T-helper 2 cell treated with Interferon-gamma antibody and Interleukin-4, amounts not matched to agents 5 μg/mL and 100 μg/mL, for 36 hours (primary cell): ENCODE results near the gene MOB2.

Source experiments
- DNase-seq: peaks from one replicate; pipeline ENCODE4 v3.0.0; 2021; ENCODE audit warnings: low spot score
- H3K27ac Mint-ChIP-seq: one replicate; pipeline ENCODE4 v1.8.0; 2021; ENCODE audit warnings: mild to moderate bottlenecking, mixed read lengths
- H3K27me3 Mint-ChIP-seq: one replicate; pipeline ENCODE4 v1.8.0; 2021; ENCODE audit warnings: low read depth, mixed read lengths
- H3K36me3 Mint-ChIP-seq: one replicate; pipeline ENCODE4 v1.8.0; 2021; ENCODE audit warnings: low read depth, mixed read lengths
- H3K4me1 Mint-ChIP-seq: one replicate; pipeline ENCODE4 v1.8.0; 2021; ENCODE audit warnings: low read depth, mixed read lengths
- H3K4me3 Mint-ChIP-seq: one replicate; pipeline ENCODE4 v1.8.0; 2022; ENCODE audit warnings: mild to moderate bottlenecking, moderate library complexity, mixed read lengths
- H3K9me3 Mint-ChIP-seq: one replicate; pipeline ENCODE4 v1.8.0; 2021; ENCODE audit warnings: mixed read lengths

Gene MOB2

GRCh38 chr11:1486054-1486825 lies at the start of gene MOB2:
MOB2 (minus strand) TSS chr11:1486779; CDS start chr11:1486556, 223 bp downstream.
- no peaks in the 10 kb centered on the region for H3K27me3 Mint-ChIP-seq
- DNase-seq = no peak
- H3K9me3 Mint-ChIP-seq = no peaks in the 10 kb centered on the region
- H3K36me3 Mint-ChIP-seq = no peaks in the 10 kb centered on the region
- no peak within 1 kb of the TSS for H3K4me3 Mint-ChIP-seq
- H3K4me1 Mint-ChIP-seq = no peaks in the 10 kb centered on the region
- H3K27ac Mint-ChIP-seq = no peak within 1 kb of the TSS

GRCh38 chr11:1534682-1535081 lies 48.1 kb upstream of the MOB2 start:
- DNase-seq = no peak
- H3K4me1 Mint-ChIP-seq = peaks cover 2% of the 10 kb centered on the region
- H3K36me3 Mint-ChIP-seq = peaks cover 4% of the 10 kb centered on the region
- no peak overlapping the region for H3K27ac Mint-ChIP-seq
- H3K27me3 Mint-ChIP-seq = peaks cover 8% of the 10 kb centered on the region
- no peaks in the 10 kb centered on the region for H3K9me3 Mint-ChIP-seq
- H3K4me3 Mint-ChIP-seq = no peak overlapping the region

GRCh38 chr11:1534171-1534570 lies 47.6 kb upstream of the MOB2 start:
- H3K9me3 Mint-ChIP-seq = no peaks in the 10 kb centered on the region
- H3K27me3 Mint-ChIP-seq = peaks cover 8% of the 10 kb centered on the region
- H3K36me3 Mint-ChIP-seq = peaks cover 4% of the 10 kb centered on the region
- DNase-seq = no peak
- no peak overlapping the region for H3K4me3 Mint-ChIP-seq
- H3K27ac Mint-ChIP-seq = no peak overlapping the region
- H3K4me1 Mint-ChIP-seq = peaks cover 2% of the 10 kb centered on the region

GRCh38 chr11:1533342-1533725 lies 46.8 kb upstream of the MOB2 start:
- Mint-ChIP-seq H3K27me3 (peaks cover 4% of the 10 kb centered on the region), H3K9me3 (no peaks in the 10 kb centered on the region), H3K36me3 (peaks cover 4% of the 10 kb centered on the region), H3K27ac (no peak overlapping the region), H3K4me1 (peaks cover 2% of the 10 kb centered on the region), H3K4me3 (no peak overlapping the region)
- DNase-seq = no peak

GRCh38 chr11:1532606-1533341 lies 46.2 kb upstream of the MOB2 start:
- Mint-ChIP-seq H3K4me3 (no peak overlapping the region), H3K27me3 (peaks cover under 1% of the 10 kb centered on the region), H3K4me1 (peaks cover 2% of the 10 kb centered on the region), H3K9me3 (no peaks in the 10 kb centered on the region), H3K36me3 (peaks cover 4% of the 10 kb centered on the region), H3K27ac (no peak overlapping the region)
- DNase-seq = no peak

- no peaks in the 10 kb centered on the region for H3K9me3 Mint-ChIP-seq
- peaks cover 4% of the 10 kb centered on the region for H3K36me3 Mint-ChIP-seq
- peaks cover 2% of the 10 kb centered on the region for H3K4me1 Mint-ChIP-seq
- H3K4me3 Mint-ChIP-seq = no peak overlapping the region
- H3K27me3 Mint-ChIP-seq = no peaks in the 10 kb centered on the region
- no peak overlapping the region for H3K27ac Mint-ChIP-seq
- DNase-seq = no peak
These were observed 45.5 kb upstream of the MOB2 start for GRCh38 chr11:1532014-1532586.

GRCh38 chr11:1531449-1532013 lies 45.0 kb upstream of the MOB2 start:
- Mint-ChIP-seq H3K27ac (no peak overlapping the region), H3K4me3 (no peak overlapping the region), H3K36me3 (peaks cover 4% of the 10 kb centered on the region), H3K4me1 (peaks cover 2% of the 10 kb centered on the region), H3K27me3 (no peaks in the 10 kb centered on the region), H3K9me3 (no peaks in the 10 kb centered on the region)
- DNase-seq = no peak

GRCh38 chr11:1530686-1531448 lies 44.3 kb upstream of the MOB2 start:
- Mint-ChIP-seq H3K4me1 (peaks cover 2% of the 10 kb centered on the region), H3K27me3 (no peaks in the 10 kb centered on the region), H3K9me3 (no peaks in the 10 kb centered on the region), H3K36me3 (peaks cover 4% of the 10 kb centered on the region), H3K4me3 (no peak overlapping the region), H3K27ac (no peak overlapping the region)
- DNase-seq = no peak

GRCh38 chr11:1529774-1530173 lies 43.2 kb upstream of the MOB2 start:
- no peak overlapping the region for H3K4me3 Mint-ChIP-seq
- no peak overlapping the region for H3K27ac Mint-ChIP-seq
- no peaks in the 10 kb centered on the region for H3K9me3 Mint-ChIP-seq
- no peak for DNase-seq
- peaks cover 2% of the 10 kb centered on the region for H3K36me3 Mint-ChIP-seq
- H3K27me3 Mint-ChIP-seq = no peaks in the 10 kb centered on the region
- H3K4me1 Mint-ChIP-seq = peaks cover 2% of the 10 kb centered on the region

- H3K4me1 Mint-ChIP-seq = peaks cover 2% of the 10 kb centered on the region
- H3K4me3 Mint-ChIP-seq = no peak overlapping the region
- H3K9me3 Mint-ChIP-seq = no peaks in the 10 kb centered on the region
- H3K27ac Mint-ChIP-seq = no peak overlapping the region
- H3K36me3 Mint-ChIP-seq = peaks cover 2% of the 10 kb centered on the region
- no peaks in the 10 kb centered on the region for H3K27me3 Mint-ChIP-seq
- DNase-seq = no peak
These were observed 42.7 kb upstream of the MOB2 start for GRCh38 chr11:1529286-1529685.

- Mint-ChIP-seq H3K4me3 (no peak overlapping the region), H3K27me3 (no peaks in the 10 kb centered on the region), H3K9me3 (no peaks in the 10 kb centered on the region), H3K36me3 (peaks cover 2% of the 10 kb centered on the region), H3K4me1 (peaks cover 2% of the 10 kb centered on the region), H3K27ac (no peak overlapping the region)
- DNase-seq = no peak
These were observed 42.1 kb upstream of the MOB2 start for GRCh38 chr11:1528710-1529109.

- no peak for DNase-seq
- H3K27ac Mint-ChIP-seq = no peak overlapping the region
- H3K27me3 Mint-ChIP-seq = no peaks in the 10 kb centered on the region
- no peak overlapping the region for H3K4me3 Mint-ChIP-seq
- H3K4me1 Mint-ChIP-seq = no peaks in the 10 kb centered on the region
- H3K36me3 Mint-ChIP-seq = peaks cover 2% of the 10 kb centered on the region
- H3K9me3 Mint-ChIP-seq = no peaks in the 10 kb centered on the region
These were observed 40.2 kb upstream of the MOB2 start for GRCh38 chr11:1526785-1527184.

- DNase-seq = no peak
- no peaks in the 10 kb centered on the region for H3K36me3 Mint-ChIP-seq
- H3K9me3 Mint-ChIP-seq = no peaks in the 10 kb centered on the region
- H3K27me3 Mint-ChIP-seq = no peaks in the 10 kb centered on the region
- no peak overlapping the region for H3K4me3 Mint-ChIP-seq
- no peaks in the 10 kb centered on the region for H3K4me1 Mint-ChIP-seq
- no peak overlapping the region for H3K27ac Mint-ChIP-seq
These were observed 37.2 kb upstream of the MOB2 start for GRCh38 chr11:1523779-1524178.
